ENCODE results near the gene CEACAM21.
"Not testable (repeated sequence)": the region's sequence is repeated elsewhere in the genome, so short reads cannot be mapped to it uniquely, and the experiment has no call there.

Gene CEACAM21

DNA sequence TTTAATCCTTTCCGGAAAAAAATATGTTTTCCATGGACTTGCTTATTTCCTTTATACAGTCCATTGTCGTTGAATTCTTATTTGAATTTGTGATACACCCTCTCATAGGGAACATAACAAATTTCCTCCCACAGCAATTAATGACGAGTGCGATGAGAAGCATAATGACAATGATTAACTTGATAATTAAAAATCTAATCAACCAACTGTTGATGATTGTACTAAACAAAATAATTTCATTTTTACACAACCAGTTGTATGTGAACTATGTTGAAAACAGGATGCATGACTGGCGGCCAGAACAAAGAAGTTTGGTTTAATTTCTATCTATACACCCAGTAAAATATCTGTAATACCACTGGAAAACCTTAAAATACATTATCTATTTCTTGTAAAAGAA is 26.1 kb upstream of the CEACAM21 start:
- no peak for DNase-seq

GRCh38 chr19:41551212-41551610 is 24.8 kb upstream of the CEACAM21 start:
- no peak for DNase-seq

GRCh38 chr19:41551711-41552110 is 24.3 kb upstream of the CEACAM21 start:
- DNase-seq = no peak

DNA sequence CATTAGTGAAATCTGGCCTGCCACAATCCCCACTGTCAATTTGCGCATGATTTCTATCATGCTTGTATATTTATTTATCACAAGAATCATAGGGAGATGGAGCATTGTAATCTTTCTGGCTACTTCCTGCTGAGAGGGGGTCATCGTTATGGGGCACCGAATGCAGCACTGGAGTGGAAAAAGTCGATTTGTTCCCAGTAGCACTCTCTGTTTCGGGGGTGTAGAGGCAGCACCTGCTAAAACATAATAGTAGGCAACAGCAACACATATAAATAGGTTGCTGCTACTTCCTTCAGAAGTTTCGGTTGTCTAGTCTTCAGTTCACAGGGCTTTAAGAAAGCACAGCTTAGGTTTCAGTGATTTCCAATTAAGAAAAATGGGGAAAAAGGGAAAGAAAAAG is 23.4 kb upstream of the CEACAM21 start:
- no peak for DNase-seq

DNA sequence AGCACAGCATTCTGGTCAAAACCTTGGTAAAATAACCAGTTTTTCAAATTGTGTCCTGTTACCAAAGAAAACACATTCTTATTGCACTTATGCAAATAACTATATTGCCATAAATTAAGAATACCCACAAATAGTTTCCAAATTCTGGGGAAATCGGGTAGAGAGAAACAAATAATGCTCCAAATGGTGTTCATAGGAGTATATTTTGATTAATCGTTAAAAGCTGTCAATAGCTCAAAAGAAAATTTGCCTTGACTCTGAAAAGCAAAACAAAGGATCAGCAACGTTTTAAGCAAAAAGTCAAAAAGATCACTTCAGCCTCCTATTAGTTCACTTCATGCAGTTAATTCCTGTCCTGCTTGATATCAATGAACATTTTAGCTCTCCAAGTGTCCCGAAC is 22.2 kb upstream of the CEACAM21 start:
- no peak for DNase-seq

DNA sequence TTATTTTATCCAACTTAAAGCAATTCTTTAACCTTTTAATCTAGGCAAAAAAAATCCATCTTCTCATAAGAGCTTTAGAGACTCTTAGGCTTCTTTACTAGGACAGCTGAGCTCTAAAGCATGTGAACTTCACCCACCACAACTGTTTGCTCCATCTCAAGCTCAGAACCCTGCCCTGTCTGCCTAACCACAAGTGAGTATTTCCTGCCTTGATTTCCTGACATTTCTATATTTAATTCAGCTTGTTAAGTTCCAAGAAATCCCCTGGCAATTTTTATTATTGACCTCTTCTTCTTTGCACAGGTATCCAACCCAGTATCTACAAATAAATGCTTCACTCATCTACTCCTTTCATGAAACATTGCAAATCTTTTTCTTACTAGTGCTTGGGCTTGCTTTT is 21.1 kb upstream of the CEACAM21 start:
- DNase-seq = no peak

DNA sequence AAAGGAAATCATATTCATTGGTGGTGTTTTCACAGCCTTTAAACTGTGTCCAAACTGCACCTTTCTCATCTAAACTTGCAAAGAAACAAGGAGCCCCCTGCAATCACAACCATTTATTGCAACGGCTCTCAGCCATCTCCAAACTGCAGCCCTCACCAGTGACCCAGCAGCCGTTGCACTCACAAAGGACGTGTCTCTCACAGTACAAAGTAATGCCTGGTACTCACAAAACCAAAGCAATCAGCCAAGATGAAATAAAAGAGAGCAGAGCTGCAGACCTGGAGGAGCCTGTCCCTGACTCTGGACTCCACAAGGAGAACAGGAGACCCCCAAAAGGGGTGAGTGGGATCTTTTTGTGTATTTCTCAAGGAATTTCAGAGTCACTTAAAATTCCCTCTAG is 20.2 kb upstream of the CEACAM21 start:
- DNase-seq = no peak

DNA sequence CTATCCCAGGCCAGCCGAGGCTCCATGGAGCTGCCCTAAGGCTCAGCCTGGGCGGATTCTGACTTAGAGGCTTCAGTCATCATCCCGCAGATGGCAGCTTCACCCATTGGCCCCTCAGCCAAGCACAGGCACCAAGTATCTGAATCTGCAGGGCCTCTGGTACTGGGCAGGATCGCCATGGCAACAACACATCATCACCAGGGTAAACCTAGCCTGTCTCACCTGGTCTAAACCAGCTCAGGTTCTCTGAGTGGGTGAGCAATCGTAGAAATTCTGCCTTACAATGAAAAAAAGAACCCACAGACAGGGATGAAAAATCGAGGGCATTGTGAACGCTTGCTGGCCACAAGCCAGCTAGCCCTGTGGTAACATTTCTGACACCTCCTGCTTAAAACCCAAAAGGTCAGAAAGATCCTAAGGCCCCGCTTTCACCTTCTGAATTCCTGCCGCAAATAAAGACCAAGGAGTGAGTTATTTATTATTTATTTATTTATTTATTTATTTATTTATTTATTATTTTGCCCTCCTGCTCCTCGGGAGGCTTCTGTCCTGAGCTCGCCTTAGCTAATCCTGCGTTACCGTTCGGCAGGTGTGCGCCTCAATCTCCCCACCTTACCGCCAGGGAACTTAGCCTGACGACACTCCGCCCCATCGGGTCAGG is 12.0 kb upstream of the CEACAM21 start:
- DNase-seq = no peak

GRCh38 chr19:41564515-41565378 is 11.2 kb upstream of the CEACAM21 start:
- no peak for DNase-seq

GRCh38 chr19:41565379-41565720 is 10.6 kb upstream of the CEACAM21 start:
- DNase-seq = no peak

DNA sequence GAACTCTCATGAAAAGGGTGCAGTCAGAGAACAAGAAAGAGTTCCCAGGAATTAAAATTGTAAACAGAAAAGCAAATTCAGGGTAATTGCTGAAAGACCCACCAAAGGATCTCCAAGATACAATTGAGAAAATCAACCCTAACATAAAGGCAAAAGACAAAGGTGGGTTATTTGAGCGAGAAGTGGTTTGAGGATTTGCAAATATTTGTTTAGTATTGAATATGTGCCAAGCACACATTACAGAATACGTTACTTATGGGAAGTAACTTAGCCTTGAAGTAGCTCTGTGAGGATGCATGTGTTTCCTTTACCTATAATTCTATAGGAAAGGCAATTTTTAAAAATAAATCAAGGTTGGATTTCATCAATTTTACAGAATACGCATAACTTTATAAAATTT is 10.0 kb upstream of the CEACAM21 start:
- DNase-seq = no peak

- no peak for DNase-seq
These were observed 6.3 kb upstream of the CEACAM21 start for GRCh38 chr19:41569481-41570150.

DNA sequence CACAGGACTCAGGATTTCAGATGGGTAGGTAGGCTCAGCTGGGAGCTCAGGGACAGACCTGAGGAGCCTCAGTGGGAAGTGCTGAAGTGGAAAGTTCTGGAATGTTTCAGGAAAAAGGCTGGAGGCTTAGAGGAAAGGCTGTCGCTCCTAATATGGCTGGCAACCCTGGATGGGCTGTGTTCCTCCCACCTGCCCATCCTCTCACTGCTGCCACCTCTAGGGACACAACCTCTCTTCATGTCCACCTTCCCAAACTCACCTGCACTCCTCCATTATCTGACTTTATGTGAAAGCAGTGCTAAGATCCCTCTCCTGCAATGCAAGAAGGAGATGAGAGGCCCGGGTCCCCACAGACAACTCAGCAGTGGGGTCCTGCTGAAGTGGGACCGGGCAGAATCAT is 5.8 kb upstream of the CEACAM21 start:
- no peak for DNase-seq

- DNase-seq = peak; percentile 55
These were observed 5.3 kb upstream of the CEACAM21 start for GRCh38 chr19:41570639-41571112.

DNA sequence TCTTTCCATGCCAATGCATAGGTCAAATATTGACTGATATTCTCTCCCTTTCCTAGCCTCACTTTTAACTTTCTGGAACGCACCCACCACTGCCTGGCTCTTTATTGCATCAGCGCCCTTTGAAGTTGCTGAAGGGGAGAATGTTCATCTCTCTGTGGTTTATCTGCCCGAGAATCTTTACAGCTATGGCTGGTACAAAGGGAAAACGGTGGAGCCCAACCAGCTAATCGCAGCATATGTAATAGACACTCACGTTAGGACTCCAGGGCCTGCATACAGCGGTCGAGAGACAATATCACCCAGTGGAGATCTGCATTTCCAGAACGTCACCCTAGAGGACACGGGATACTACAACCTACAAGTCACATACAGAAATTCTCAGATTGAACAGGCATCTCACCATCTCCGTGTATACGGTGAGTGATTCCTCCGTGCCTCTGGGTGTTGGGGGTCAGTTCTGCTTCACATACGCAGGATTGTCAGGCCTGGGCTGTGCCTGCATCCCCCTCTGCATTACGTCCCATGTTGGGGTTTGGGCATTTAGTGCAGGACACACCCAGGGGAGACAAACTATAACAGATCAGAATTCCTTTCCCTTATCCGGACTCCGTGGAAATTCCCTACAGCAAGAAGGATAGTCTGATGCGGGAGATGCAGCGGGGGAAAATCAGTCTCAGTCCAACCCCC is 1.3 kb downstream of the CEACAM21 start:
- DNase-seq = no peak

DNA sequence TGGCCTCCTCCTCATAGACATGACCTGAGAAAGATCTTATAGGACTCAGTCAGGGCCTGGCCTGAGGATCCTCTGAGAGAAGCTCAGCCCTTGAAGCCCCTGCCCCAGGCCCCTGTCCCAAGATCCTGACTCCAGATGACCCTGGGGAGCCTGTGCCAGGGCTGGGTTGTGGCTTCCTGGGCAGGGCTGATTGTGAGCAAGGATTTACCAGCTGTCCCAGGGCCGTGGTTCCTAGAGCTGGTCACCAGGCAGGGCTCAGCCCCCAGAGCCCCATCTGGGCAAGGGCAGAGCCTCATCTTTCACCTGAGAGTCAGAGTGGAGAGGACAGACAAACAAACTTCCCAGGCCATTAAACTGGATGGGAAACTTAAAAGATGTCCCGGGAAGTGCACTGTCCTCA is 1.9 kb downstream of the CEACAM21 start:
- DNase-seq = no peak

DNA sequence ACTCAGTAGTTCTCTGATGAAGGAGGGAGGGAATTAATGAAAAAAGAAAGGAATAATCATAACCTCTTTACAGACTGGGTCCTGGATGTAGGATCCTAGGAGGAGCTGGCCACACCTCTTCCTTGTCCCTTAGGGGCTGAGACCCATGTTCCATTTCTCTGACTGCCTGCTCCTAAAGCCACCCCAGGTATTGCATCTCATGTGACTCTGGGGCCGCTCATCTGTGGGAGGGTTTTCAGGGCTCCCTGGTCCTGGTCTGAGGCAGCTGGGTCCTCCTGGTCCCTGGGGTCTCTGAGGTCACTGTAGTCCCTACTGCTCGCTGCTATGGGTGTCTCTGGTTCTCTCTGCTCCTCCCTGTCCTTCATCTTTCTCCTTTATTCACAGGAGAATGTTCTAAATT is 2.9 kb downstream of the CEACAM21 start:
- DNase-seq = no peak

GRCh38 chr19:41581068-41581467 is 5.1 kb downstream of the CEACAM21 start:
- DNase-seq = not testable (repeated sequence)

GRCh38 chr19:41582577-41583182 is 6.7 kb downstream of the CEACAM21 start:
- DNase-seq = not testable (repeated sequence)

- no peak for DNase-seq
These were observed 8.4 kb downstream of the CEACAM21 start for GRCh38 chr19:41584260-41584810.

DNA sequence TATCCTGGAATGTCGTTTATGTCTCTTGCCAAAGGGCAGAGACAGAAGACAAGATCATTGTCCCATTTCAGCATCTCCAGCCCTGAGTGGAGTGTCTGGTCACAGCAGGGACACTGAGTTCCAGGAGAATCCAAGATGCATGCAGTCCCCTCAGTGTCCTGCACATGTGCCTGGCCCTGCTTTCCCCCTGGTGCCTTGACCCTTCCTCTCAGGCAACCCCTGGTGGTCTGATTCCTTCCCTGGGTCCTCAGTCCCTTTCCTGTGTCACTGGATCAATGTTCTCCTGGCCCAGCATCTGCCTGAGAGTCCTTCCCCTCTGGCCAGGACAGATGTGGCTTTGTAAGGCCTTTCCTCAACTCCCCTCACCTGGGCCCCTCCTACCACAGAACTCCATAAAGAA is 9.0 kb downstream of the CEACAM21 start:
- no peak for DNase-seq

DNA sequence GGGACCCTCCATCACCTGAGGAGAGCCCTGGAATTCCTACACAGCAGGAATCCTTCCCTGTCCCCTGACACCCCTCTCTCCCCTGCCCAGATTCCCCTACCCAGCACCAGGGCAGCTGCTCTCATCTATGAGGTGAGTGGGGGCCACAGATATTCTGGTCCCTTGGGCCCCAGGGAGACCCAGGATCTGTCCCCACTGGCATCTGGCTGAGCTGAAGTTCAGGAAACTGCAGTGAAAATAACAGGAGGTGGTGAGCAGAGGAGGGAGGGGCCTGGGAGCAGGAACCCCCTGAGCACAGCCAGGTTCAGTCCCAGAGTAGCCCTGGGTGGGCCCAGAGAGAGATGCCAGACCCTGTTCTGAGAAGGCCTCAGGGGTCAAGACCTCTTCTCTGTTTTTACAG is 10.1 kb downstream of the CEACAM21 start:
- DNase-seq = no peak

Measured in midbrain (tissue), 1 donor.